HepG2 (cell line): ENCODE measurements around the gene SUSD6. TPM values are rescaled to one million over a fixed set of nuclear protein-coding genes. Genes with fewer than 3 reads are reported as not detected.

Experiments
- AGO2 ChIP-seq: fragments of 200-400 bp; formaldehyde crosslinking; optimal IDR thresholded peaks from 2 replicates; pipeline ENCODE3; 2017; ENCODE audit warnings: mild to moderate bottlenecking, low read depth, low read length, moderate library complexity
- CREM ChIP-seq, 2 experiments: sonication (generic) in 1 of 2; formaldehyde crosslinking in 1 of 2; IDR thresholded peaks; 2 replicates each; pipeline versions ENCODE4 v1.4.0 to v1.6.1; 2016 to 2020; ENCODE audit warnings: antibody characterized with exemption in 1 of 2, mild to moderate bottlenecking in 1 of 2, missing genetic modification reagents in 1 of 2
- FOXM1 ChIP-seq: sonication (generic); formaldehyde crosslinking; IDR thresholded peaks from 2 replicates; pipeline ENCODE4 v1.5.0; 2020; ENCODE audit warnings: missing genetic modification reagents
- KMT2A ChIP-seq: sonication (generic); formaldehyde crosslinking; IDR thresholded peaks from 2 replicates; pipeline ENCODE4 v1.4.0; 2020; ENCODE audit warnings: missing genetic modification reagents
- NCOA5 ChIP-seq: sonication (generic); formaldehyde crosslinking; IDR thresholded peaks from 2 replicates; pipeline ENCODE4 v1.4.0; 2020; ENCODE audit warnings: missing genetic modification reagents
- NCOR1 ChIP-seq: fragments of 200-600 bp; sonication (generic); IDR thresholded peaks from 2 replicates; pipeline ENCODE4 v1.7.0; 2017; ENCODE audit warnings: antibody characterized with exemption, low read length, borderline replicate concordance
- SATB2 ChIP-seq: sonication (generic); formaldehyde crosslinking; IDR thresholded peaks from 2 replicates; pipeline ENCODE4 v1.5.0; 2020; ENCODE audit warnings: missing genetic modification reagents
- ZFP36 ChIP-seq: fragments of 150-350 bp; IDR thresholded peaks from 2 replicates; pipeline ENCODE4 v1.6.1; 2018; ENCODE audit warnings: borderline replicate concordance, low read length, low read depth; ENCODE audit not compliant: partially characterized antibody
- ZNF446 ChIP-seq: sonication (generic); formaldehyde crosslinking; IDR thresholded peaks from 2 replicates; pipeline ENCODE4 v1.5.0; 2020; ENCODE audit warnings: mild to moderate bottlenecking, missing genetic modification reagents
- polyA plus RNA-seq, 8 experiments: library from polyadenylated mRNA; depleted of rRNA in 3 of 8; stranded (reverse) in 7 of 8; unstranded in 1 of 8; fragments of >200 nt; fragmentation: Illumina TruSeq in 4 of 8; extraction: Trizol in 4 of 8; gene quantifications; 2 replicates each; pipeline versions ENCODE4 v1.2.1 to v1.2.3, GENCODE V29; 2011 to 2016; ENCODE audit warnings: low read depth in 4 of 8, missing spikeins in 1 of 8, mixed read lengths in 1 of 8; ENCODE audit not compliant: insufficient read depth in 1 of 8
- total RNA-seq, 5 experiments: library from RNA; depleted of rRNA; stranded (reverse); fragments of >200 nt; fragmentation: Illumina TruSeq; extraction: Trizol; gene quantifications; 2 replicates each; pipeline ENCODE4 v1.2.3, GENCODE V29; 2016; ENCODE audit warnings: low read depth in 1 of 5
- TF ChIP-seq, protein P1 (sequence below): fragments of 450-650 bp; IDR thresholded peaks from 2 replicates; pipeline ENCODE4 v1.6.1; 2017; ENCODE audit warnings: mild to moderate bottlenecking
- TF ChIP-seq, protein P2 (sequence below): sonication (generic); formaldehyde crosslinking; conservative IDR thresholded peaks from 2 replicates; pipeline ENCODE4 v1.4.0; 2020; ENCODE audit warnings: missing genetic modification reagents
- TF ChIP-seq, protein P3 (sequence below): sonication (generic); formaldehyde crosslinking; IDR thresholded peaks from 2 replicates; pipeline ENCODE4 v1.4.0; 2020; ENCODE audit warnings: low read depth, missing genetic modification reagents
- TF ChIP-seq, protein P4 (sequence below): IDR thresholded peaks from 2 replicates; pipeline ENCODE4 v1.6.1; 2016; ENCODE audit warnings: missing compliant biosample characterization, missing genetic modification reagents, borderline replicate concordance
- TF ChIP-seq, protein P5 (sequence below): sonication (generic); formaldehyde crosslinking; conservative IDR thresholded peaks from 2 replicates; pipeline ENCODE4 v1.4.0; 2020; ENCODE audit warnings: missing genetic modification reagents

Gene SUSD6
- total and polyA plus RNA-seq, 2 of the 13 experiments (the other 11 are each of a cell fraction or from before 2014, with no cell fraction given), result 7.2 to 7.4 TPM

DNA sequence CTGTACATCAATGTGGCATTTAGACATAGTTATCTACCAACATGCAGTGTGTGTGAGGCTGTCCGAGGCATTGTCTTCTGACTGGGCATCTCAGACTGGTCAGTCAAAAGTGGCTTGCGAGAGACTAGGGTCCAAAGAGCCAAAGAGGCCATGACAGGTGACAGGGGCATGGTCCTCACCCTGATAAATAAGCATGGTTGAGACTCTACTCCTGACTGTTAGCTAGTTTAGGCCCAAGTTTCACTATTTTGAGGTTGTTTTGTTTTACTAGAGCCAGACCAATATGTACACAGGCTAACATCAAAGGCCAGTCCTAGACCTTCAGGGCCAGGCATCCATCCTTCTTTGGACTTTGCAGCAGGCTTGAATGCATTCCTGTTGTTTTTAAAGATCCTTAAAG lies 78.6 kb downstream of the SUSD6 start (continued):
- TF ChIP-seq ZNF446 (no peak), CREM (IDR thresholded peaks at IDR 0.05) (peak; percentile 81; the same call in 1 of the 2 replicates), CREM (CRISPR knock-in tag; IDR thresholded peaks at IDR 0.05) (no peak), SATB2 (CRISPR knock-in tag) (no peak), KMT2A (CRISPR knock-in tag) (no peak), NCOA5 (no peak), AGO2 (no peak), NCOR1 (peak; percentile 79), ZFP36 (no peak), FOXM1 (CRISPR knock-in tag) (no peak)
- TF ChIP-seq, protein P1, sequence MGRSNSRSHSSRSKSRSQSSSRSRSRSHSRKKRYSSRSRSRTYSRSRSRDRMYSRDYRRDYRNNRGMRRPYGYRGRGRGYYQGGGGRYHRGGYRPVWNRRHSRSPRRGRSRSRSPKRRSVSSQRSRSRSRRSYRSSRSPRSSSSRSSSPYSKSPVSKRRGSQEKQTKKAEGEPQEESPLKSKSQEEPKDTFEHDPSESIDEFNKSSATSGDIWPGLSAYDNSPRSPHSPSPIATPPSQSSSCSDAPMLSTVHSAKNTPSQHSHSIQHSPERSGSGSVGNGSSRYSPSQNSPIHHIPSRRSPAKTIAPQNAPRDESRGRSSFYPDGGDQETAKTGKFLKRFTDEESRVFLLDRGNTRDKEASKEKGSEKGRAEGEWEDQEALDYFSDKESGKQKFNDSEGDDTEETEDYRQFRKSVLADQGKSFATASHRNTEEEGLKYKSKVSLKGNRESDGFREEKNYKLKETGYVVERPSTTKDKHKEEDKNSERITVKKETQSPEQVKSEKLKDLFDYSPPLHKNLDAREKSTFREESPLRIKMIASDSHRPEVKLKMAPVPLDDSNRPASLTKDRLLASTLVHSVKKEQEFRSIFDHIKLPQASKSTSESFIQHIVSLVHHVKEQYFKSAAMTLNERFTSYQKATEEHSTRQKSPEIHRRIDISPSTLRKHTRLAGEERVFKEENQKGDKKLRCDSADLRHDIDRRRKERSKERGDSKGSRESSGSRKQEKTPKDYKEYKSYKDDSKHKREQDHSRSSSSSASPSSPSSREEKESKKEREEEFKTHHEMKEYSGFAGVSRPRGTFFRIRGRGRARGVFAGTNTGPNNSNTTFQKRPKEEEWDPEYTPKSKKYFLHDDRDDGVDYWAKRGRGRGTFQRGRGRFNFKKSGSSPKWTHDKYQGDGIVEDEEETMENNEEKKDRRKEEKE, result no peak
- TF ChIP-seq, protein P2, sequence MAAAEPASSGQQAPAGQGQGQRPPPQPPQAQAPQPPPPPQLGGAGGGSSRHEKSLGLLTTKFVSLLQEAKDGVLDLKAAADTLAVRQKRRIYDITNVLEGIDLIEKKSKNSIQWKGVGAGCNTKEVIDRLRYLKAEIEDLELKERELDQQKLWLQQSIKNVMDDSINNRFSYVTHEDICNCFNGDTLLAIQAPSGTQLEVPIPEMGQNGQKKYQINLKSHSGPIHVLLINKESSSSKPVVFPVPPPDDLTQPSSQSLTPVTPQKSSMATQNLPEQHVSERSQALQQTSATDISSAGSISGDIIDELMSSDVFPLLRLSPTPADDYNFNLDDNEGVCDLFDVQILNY (CRISPR knock-in tag), result no peak
- TF ChIP-seq, protein P3, sequence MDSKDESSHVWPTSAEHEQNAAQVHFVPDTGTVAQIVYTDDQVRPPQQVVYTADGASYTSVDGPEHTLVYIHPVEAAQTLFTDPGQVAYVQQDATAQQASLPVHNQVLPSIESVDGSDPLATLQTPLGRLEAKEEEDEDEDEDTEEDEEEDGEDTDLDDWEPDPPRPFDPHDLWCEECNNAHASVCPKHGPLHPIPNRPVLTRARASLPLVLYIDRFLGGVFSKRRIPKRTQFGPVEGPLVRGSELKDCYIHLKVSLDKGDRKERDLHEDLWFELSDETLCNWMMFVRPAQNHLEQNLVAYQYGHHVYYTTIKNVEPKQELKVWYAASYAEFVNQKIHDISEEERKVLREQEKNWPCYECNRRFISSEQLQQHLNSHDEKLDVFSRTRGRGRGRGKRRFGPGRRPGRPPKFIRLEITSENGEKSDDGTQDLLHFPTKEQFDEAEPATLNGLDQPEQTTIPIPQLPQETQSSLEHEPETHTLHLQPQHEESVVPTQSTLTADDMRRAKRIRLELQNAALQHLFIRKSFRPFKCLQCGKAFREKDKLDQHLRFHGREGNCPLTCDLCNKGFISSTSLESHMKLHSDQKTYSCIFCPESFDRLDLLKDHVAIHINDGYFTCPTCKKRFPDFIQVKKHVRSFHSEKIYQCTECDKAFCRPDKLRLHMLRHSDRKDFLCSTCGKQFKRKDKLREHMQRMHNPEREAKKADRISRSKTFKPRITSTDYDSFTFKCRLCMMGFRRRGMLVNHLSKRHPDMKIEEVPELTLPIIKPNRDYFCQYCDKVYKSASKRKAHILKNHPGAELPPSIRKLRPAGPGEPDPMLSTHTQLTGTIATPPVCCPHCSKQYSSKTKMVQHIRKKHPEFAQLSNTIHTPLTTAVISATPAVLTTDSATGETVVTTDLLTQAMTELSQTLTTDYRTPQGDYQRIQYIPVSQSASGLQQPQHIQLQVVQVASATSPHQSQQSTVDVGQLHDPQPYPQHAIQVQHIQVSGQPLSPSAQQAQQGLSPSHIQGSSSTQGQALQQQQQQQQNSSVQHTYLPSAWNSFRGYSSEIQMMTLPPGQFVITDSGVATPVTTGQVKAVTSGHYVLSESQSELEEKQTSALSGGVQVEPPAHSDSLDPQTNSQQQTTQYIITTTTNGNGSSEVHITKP (CRISPR knock-in tag), result peak; percentile 51; the same call in 1 of the 2 replicates
- TF ChIP-seq, protein P4, sequence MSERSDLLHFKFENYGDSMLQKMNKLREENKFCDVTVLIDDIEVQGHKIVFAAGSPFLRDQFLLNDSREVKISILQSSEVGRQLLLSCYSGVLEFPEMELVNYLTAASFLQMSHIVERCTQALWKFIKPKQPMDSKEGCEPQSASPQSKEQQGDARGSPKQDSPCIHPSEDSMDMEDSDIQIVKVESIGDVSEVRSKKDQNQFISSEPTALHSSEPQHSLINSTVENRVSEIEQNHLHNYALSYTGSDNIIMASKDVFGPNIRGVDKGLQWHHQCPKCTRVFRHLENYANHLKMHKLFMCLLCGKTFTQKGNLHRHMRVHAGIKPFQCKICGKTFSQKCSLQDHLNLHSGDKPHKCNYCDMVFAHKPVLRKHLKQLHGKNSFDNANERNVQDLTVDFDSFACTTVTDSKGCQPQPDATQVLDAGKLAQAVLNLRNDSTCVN (CRISPR knock-in tag), result peak; percentile 16; the same call in 1 of the 2 replicates
- TF ChIP-seq, protein P5, sequence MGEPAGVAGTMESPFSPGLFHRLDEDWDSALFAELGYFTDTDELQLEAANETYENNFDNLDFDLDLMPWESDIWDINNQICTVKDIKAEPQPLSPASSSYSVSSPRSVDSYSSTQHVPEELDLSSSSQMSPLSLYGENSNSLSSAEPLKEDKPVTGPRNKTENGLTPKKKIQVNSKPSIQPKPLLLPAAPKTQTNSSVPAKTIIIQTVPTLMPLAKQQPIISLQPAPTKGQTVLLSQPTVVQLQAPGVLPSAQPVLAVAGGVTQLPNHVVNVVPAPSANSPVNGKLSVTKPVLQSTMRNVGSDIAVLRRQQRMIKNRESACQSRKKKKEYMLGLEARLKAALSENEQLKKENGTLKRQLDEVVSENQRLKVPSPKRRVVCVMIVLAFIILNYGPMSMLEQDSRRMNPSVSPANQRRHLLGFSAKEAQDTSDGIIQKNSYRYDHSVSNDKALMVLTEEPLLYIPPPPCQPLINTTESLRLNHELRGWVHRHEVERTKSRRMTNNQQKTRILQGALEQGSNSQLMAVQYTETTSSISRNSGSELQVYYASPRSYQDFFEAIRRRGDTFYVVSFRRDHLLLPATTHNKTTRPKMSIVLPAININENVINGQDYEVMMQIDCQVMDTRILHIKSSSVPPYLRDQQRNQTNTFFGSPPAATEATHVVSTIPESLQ, result no peak
